GM12878 (cell line): ENCODE results near the gene TCF7. TPM values are rescaled to one million over a fixed set of nuclear protein-coding genes. Genes with fewer than 3 reads are reported as not detected.

Experiments
- ATAC-seq: fragments of 200-7000 bp; cut with Tn5 transposase; 3 replicates; pipeline ENCODE4 v1.9.1; 2020; ENCODE audit warnings: mild to moderate bottlenecking, moderate library complexity
- BruUV-seq: library from RNA; stranded (reverse); fragments of 400-500 nt; replicated peaks from 2 replicates; lab custom pipeline; 2021; lab: Mats Ljungman, UMichigan
- CTCF ChIA-PET: fragments of 300-600 bp; sonication (Branson Sonifier 250); formaldehyde crosslinking; extraction: SDS; loops from one replicate; lab custom pipeline; 2021; ENCODE audit warnings: inconsistent platforms; lab: Yijun Ruan, JAX
- POLR2A ChIA-PET: fragments of 350-600 bp; formaldehyde crosslinking; extraction: SDS; loops from one replicate; lab custom pipeline; 2021; ENCODE audit warnings: inconsistent platforms; lab: Charles Lee
- RAD21 ChIA-PET: fragments of 300-600 bp; sonication (Branson Sonifier 250); formaldehyde crosslinking; loops from one replicate; lab custom pipeline; 2023; ENCODE audit warnings: antibody characterized with exemption; ENCODE audit not compliant: unreplicated experiment; lab: Charles Lee
- SMC1A ChIA-PET: fragments of 300-600 bp; sonication (Branson Sonifier 250); formaldehyde crosslinking; loops from one replicate; lab custom pipeline; 2023; ENCODE audit not compliant: unreplicated experiment, uncharacterized antibody; lab: Charles Lee
- DNase-seq: peaks from one replicate; pipeline ENCODE4 v3.0.0-alpha.2; 2011; ENCODE audit warnings: low read depth, low spot score
- FAIRE-seq: peaks from 3 replicates; lab custom pipeline; 2011; peaks lifted over from hg19 to GRCh38; lab: Jason Lieb, UNC
- H2AFZ ChIP-seq: 2 replicates; pipeline ENCODE4 v1.6.0; 2011; ENCODE audit warnings: low read depth, low read length, control low read depth; ENCODE audit not compliant: control insufficient read depth
- H3K27ac ChIP-seq: 2 replicates; pipeline ENCODE4 v1.5.1; 2011; ENCODE audit warnings: control low read depth; ENCODE audit not compliant: control insufficient read depth, insufficient read depth
- H3K27me3 ChIP-seq, 2 experiments: replicated peaks in 1 of 2; 2 replicates each; pipeline versions ENCODE4 v1.6.0 to v1.6.1; 2011; ENCODE audit warnings: low read length in 1 of 2; ENCODE audit not compliant: control insufficient read depth in 2 of 2, insufficient read depth in 2 of 2
- H3K36me3 ChIP-seq, 2 experiments: 2 replicates each; pipeline ENCODE4 v1.5.1; 2011; ENCODE audit warnings: low read length in 1 of 2; ENCODE audit not compliant: control insufficient read depth in 2 of 2, insufficient read depth in 2 of 2
- H3K4me1 ChIP-seq: 2 replicates; pipeline ENCODE4 v1.6.1; 2011; ENCODE audit warnings: mild to moderate bottlenecking, low read length, moderate library complexity, mixed read lengths; ENCODE audit not compliant: control insufficient read depth, insufficient read depth
- H3K4me2 ChIP-seq: 2 replicates; pipeline ENCODE4 v1.6.0; 2011; ENCODE audit warnings: control low read depth; ENCODE audit not compliant: control insufficient read depth, insufficient read depth
- H3K4me3 ChIP-seq: fragments of 200-600 bp; sonication (generic); 2 replicates; pipeline ENCODE4 v1.5.1; 2016
- H3K79me2 ChIP-seq: 2 replicates; pipeline ENCODE4 v1.6.0; 2011; ENCODE audit warnings: low read length; ENCODE audit not compliant: control insufficient read depth, insufficient read depth
- H3K9ac ChIP-seq: 2 replicates; pipeline ENCODE4 v1.8.0; 2011; ENCODE audit warnings: low read length, control low read depth, mixed read lengths; ENCODE audit not compliant: control insufficient read depth, insufficient read depth
- H3K9me3 ChIP-seq: replicated peaks from 3 replicates; pipeline ENCODE4 v1.5.1; 2011; ENCODE audit warnings: mild to moderate bottlenecking, low read length; ENCODE audit not compliant: control insufficient read depth, insufficient read depth
- H4K20me1 ChIP-seq: 2 replicates; pipeline ENCODE4 v1.6.0; 2011; ENCODE audit not compliant: control insufficient read depth, insufficient read depth
- ATF7 ChIP-seq: fragments of 450-650 bp; IDR thresholded peaks from 2 replicates; pipeline ENCODE4 v1.6.1; 2016; ENCODE audit warnings: low read depth, mild to moderate bottlenecking
- CHD1 ChIP-seq: IDR thresholded peaks from 2 replicates; pipeline ENCODE4 v1.6.1; 2012; ENCODE audit warnings: low read depth, low read length, improper control_type of control experiment
- CREB1 ChIP-seq: IDR thresholded peaks from 2 replicates; pipeline ENCODE4 v1.6.1; 2012; ENCODE audit warnings: low read depth, mild to moderate bottlenecking, inconsistent platforms
- EED ChIP-seq: sonication (generic); IDR thresholded peaks from 2 replicates; pipeline ENCODE4 v1.6.1; 2016; ENCODE audit warnings: antibody characterized with exemption, low read depth
- FOXK2 ChIP-seq: fragments of 450-650 bp; IDR thresholded peaks from 2 replicates; pipeline ENCODE4 v1.6.1; 2017; ENCODE audit warnings: mild to moderate bottlenecking, moderate library complexity
- FOXM1 ChIP-seq: IDR thresholded peaks from 2 replicates; pipeline ENCODE4 v1.6.1; 2012; ENCODE audit warnings: low read depth, mild to moderate bottlenecking, inconsistent platforms, low read length, moderate library complexity
- HDAC2 ChIP-seq: fragments of 200-600 bp; sonication (generic); IDR thresholded peaks from 2 replicates; pipeline ENCODE4 v1.6.1; 2017
- KAT2A ChIP-seq: conservative IDR thresholded peaks from 2 replicates; pipeline ENCODE4 v1.6.1; 2011; ENCODE audit warnings: low read depth, low read length; ENCODE audit not compliant: control insufficient read depth
- KDM1A ChIP-seq: fragments of 200-600 bp; sonication (generic); IDR thresholded peaks from 2 replicates; pipeline ENCODE4 v1.6.1; 2016; ENCODE audit warnings: borderline replicate concordance
- MEF2B ChIP-seq: fragments of 450-650 bp; IDR thresholded peaks from 2 replicates; pipeline ENCODE4 v1.6.1; 2018; ENCODE audit warnings: mild to moderate bottlenecking, moderate library complexity; ENCODE audit not compliant: partially characterized antibody, poor library complexity, severe bottlenecking
- NR2C2 ChIP-seq: IDR thresholded peaks from 2 replicates; pipeline ENCODE4 v1.6.1; 2011; ENCODE audit warnings: borderline replicate concordance, low read depth; ENCODE audit not compliant: control insufficient read depth, insufficient read length
- POU2F2 ChIP-seq: IDR thresholded peaks from 3 replicates; pipeline ENCODE4 v1.6.1; 2011; ENCODE audit warnings: low read depth, mild to moderate bottlenecking, low read length, borderline replicate concordance
- ZBTB40 ChIP-seq: fragments of 450-650 bp; IDR thresholded peaks from 2 replicates; pipeline ENCODE4 v1.6.1; 2016; ENCODE audit warnings: mild to moderate bottlenecking, moderate library complexity, borderline replicate concordance
- ZNF24 ChIP-seq: fragments of 450-650 bp; IDR thresholded peaks from 2 replicates; pipeline ENCODE4 v1.6.1; 2017; ENCODE audit warnings: antibody characterized with exemption, mild to moderate bottlenecking
- ZNF274 ChIP-seq: IDR thresholded peaks from one replicate; pipeline ENCODE4 v1.8.0; 2011; ENCODE audit not compliant: insufficient read length, insufficient read depth
- ZNF687 ChIP-seq: fragments of 450-650 bp; IDR thresholded peaks from 2 replicates; pipeline ENCODE4 v1.6.1; 2017; ENCODE audit warnings: mild to moderate bottlenecking, moderate library complexity
- WGBS: methylation state at CpG from one replicate; pipeline ENCODE4 v1.1.6; 2016; ENCODE audit warnings: low lambda C conversion rate; ENCODE audit not compliant: insufficient replicate concordance, insufficient coverage; ENCODE audit errors: missing lambda C conversion rate; 5-methylcytosine and 5-hydroxymethylcytosine counted together
- in situ Hi-C: fragments of 300-500 bp; cut with MboI; formaldehyde crosslinking; loops from 9 replicates; pipeline ENCODE4 v1.14.3; 2018; ENCODE audit warnings: mixed read lengths
- intact Hi-C: fragments of 100-400 bp; cut with micrococcal nuclease; formaldehyde crosslinking; loops from one replicate; pipeline ENCODE4 v1.14.2; 2022; ENCODE audit not compliant: unreplicated experiment
- polyA plus RNA-seq, 11 experiments: library from polyadenylated mRNA; depleted of rRNA in 4 of 11; unstranded in 6 of 11; stranded (reverse) in 5 of 11; fragments of >200 nt; fragmentation: Nextera tagmentation in 4 of 11; fragmentation: Illumina TruSeq in 1 of 11; extraction: Ambion mirVana in 4 of 11; extraction: Trizol in 1 of 11; gene quantifications; 1 replicate in 1 of 11; 2 replicates in 10 of 11; pipeline versions ENCODE4 v1.2.1 to v1.2.3, GENCODE V29; 2011 to 2016; ENCODE audit warnings: inconsistent platforms in 2 of 11, missing spikeins in 2 of 11, low read depth in 1 of 11
- total RNA-seq, 4 experiments: library from RNA; depleted of rRNA in 3 of 4; stranded (reverse); fragments of >200 nt in 3 of 4; fragmentation: Illumina TruSeq in 1 of 4; extraction: Trizol in 1 of 4; gene quantifications; 2 replicates each; pipeline versions ENCODE4 v1.2.1 to v1.2.3, GENCODE V29; 2013 to 2021

The TCF7 gene
- total and polyA plus RNA-seq, 10 of the 15 experiments (the other 5 are each of a cell fraction or from before 2014, with no cell fraction given): 10.0 to 60.2 (median 23.6) TPM

- in situ Hi-C loops: no loop called here
- H3K4me3 ChIP-seq: no peak overlapping the region
- ChIA-PET POLR2A (interaction anchor here (0.6 to 19.5 kb wide), 7 partner anchors 8 to 1002 kb away, joined by 3 to 291 read pairs (median 4); partner anchors contain the start of gene TCF7), SMC1A (interaction anchor here (1.0 to 7.6 kb wide), 5 partner anchors 9 to 84 kb away, joined by 3 to 76 read pairs (median 12); no protein-coding TSS in a partner anchor), RAD21 (interaction anchor here (0.8 to 8.7 kb wide), 9 partner anchors 11 to 226 kb away, joined by 3 to 128 read pairs (median 4); partner anchors contain the start of gene TCF7), CTCF (interaction anchor here (0.5 to 12.1 kb wide), 9 partner anchors 13 to 465 kb away, joined by 3 to 184 read pairs (median 6); no protein-coding TSS in a partner anchor)
- DNase-seq (no peak), FAIRE-seq (no peak), ATAC-seq (no peak)
- no peaks in the 10 kb centered on the region for H4K20me1 ChIP-seq
- H3K27ac ChIP-seq: peak overlapping the region; percentile 47
- peaks cover 0 to 8% of the 10 kb centered on the region in 2 experiments; a peak in 2 of 4 replicates for H3K36me3 ChIP-seq
- no peak overlapping the region for H3K9ac ChIP-seq
- H3K4me2 ChIP-seq: peak overlapping the region; percentile 28
- no peak overlapping the region for H2AFZ ChIP-seq
- intact Hi-C loops: loop anchor here (5.0 kb wide), 1 partner anchor 418 kb away; no protein-coding TSS in a partner anchor
- H3K79me2 ChIP-seq: peaks cover 18% of the 10 kb centered on the region
- H3K9me3 ChIP-seq: no peaks in the 10 kb centered on the region
- 67% methylated on average over 8 of the region's 8 CpGs for WGBS
- H3K27me3 ChIP-seq: no peaks in the 10 kb centered on the region
- no TSS peak for BruUV-seq
- H3K4me1 ChIP-seq: peaks cover 59% of the 10 kb centered on the region
- no peak for TF ChIP-seq HDAC2
- TF ChIP-seq CREB1: no peak
- no peak for TF ChIP-seq FOXM1
- TF ChIP-seq MEF2B: peak; percentile 57
- TF ChIP-seq ATF7: no peak
- TF ChIP-seq ZNF687: peak; percentile 16; the same call in 1 of the 2 replicates
- TF ChIP-seq KAT2A: no peak
- 0 out of 2 replicates have a peak, but pooled peaks have one; percentile 7 for TF ChIP-seq EED
- no peak for TF ChIP-seq KDM1A
- no peak for TF ChIP-seq POU2F2
- no peak for TF ChIP-seq NR2C2
- TF ChIP-seq ZNF24: no peak
- TF ChIP-seq FOXK2: no peak
- TF ChIP-seq ZBTB40: no peak
- TF ChIP-seq CHD1: 0 out of 2 replicates have a peak, but pooled peaks have one; percentile 41
- no peak for TF ChIP-seq ZNF274
Observed at GRCh38 chr5:134124289-134125038, 10.0 kb downstream of the TCF7 start.
